Ishikawa (cell line): ENCODE measurements around the gene C10orf143.

Source experiments
- CEBPB ChIP-seq: IDR thresholded peaks from 2 replicates; pipeline ENCODE4 v1.6.1; 2012
- CREB1 ChIP-seq: IDR thresholded peaks from 2 replicates; pipeline ENCODE4 v1.6.1; 2012; ENCODE audit warnings: low read depth
- EGR1 ChIP-seq: IDR thresholded peaks from 2 replicates; pipeline ENCODE4 v1.6.1; 2012
- EP300 ChIP-seq: IDR thresholded peaks from 2 replicates; pipeline ENCODE4 v1.6.1; 2012; ENCODE audit warnings: borderline replicate concordance
- FOXM1 ChIP-seq: IDR thresholded peaks from 2 replicates; pipeline ENCODE4 v1.6.1; 2012; ENCODE audit warnings: low read depth, borderline replicate concordance
- NFIC ChIP-seq: IDR thresholded peaks from 2 replicates; pipeline ENCODE4 v1.6.1; 2012
- RAD21 ChIP-seq: IDR thresholded peaks from 2 replicates; pipeline ENCODE4 v1.6.1; 2012; ENCODE audit warnings: low read depth
- REST ChIP-seq: IDR thresholded peaks from 2 replicates; pipeline ENCODE4 v1.6.1; 2012; ENCODE audit warnings: low read depth, mild to moderate bottlenecking
- TAF1 ChIP-seq: IDR thresholded peaks from 2 replicates; pipeline ENCODE4 v1.6.1; 2012; ENCODE audit warnings: low read depth, mild to moderate bottlenecking
- TCF12 ChIP-seq: IDR thresholded peaks from 2 replicates; pipeline ENCODE4 v1.6.1; 2012; ENCODE audit warnings: low read depth
- TEAD4 ChIP-seq: IDR thresholded peaks from 2 replicates; pipeline ENCODE4 v1.6.1; 2012
- USF1 ChIP-seq: IDR thresholded peaks from 2 replicates; pipeline ENCODE4 v1.6.1; 2012
- YY1 ChIP-seq: IDR thresholded peaks from 2 replicates; pipeline ENCODE4 v1.6.1; 2012; ENCODE audit warnings: low read depth
- ZBTB7A ChIP-seq: IDR thresholded peaks from 2 replicates; pipeline ENCODE4 v1.6.1; 2012; ENCODE audit warnings: low read depth
- TF ChIP-seq, protein P1 (sequence below): IDR thresholded peaks from 2 replicates; pipeline ENCODE4 v1.6.1; 2012

The C10orf143 gene

GRCh38 chr10:130037169-130037661, 73.4 kb downstream of the C10orf143 start:
- TF ChIP-seq RAD21 (no peak), TCF12 (no peak), YY1 (no peak), REST (no peak), NFIC (no peak), CEBPB (no peak), EGR1 (no peak)

GRCh38 chr10:130036296-130037065, 74.1 kb downstream of the C10orf143 start:
- TF ChIP-seq RAD21 (no peak), REST (no peak), EP300 (no peak), TAF1 (no peak), YY1 (no peak)
- TF ChIP-seq, protein P1, sequence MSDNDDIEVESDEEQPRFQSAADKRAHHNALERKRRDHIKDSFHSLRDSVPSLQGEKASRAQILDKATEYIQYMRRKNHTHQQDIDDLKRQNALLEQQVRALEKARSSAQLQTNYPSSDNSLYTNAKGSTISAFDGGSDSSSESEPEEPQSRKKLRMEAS: no peak

- TF ChIP-seq EP300 (no peak), CEBPB (no peak), NFIC (no peak), TCF12 (no peak), YY1 (no peak), USF1 (no peak), EGR1 (no peak), ZBTB7A (no peak), CREB1 (no peak), TEAD4 (no peak), REST (no peak), TAF1 (no peak), FOXM1 (no peak), RAD21 (no peak)
- TF ChIP-seq, protein P1: no peak
Observed at GRCh38 chr10:130029209-130029608, 81.4 kb downstream of the C10orf143 start.

DNA sequence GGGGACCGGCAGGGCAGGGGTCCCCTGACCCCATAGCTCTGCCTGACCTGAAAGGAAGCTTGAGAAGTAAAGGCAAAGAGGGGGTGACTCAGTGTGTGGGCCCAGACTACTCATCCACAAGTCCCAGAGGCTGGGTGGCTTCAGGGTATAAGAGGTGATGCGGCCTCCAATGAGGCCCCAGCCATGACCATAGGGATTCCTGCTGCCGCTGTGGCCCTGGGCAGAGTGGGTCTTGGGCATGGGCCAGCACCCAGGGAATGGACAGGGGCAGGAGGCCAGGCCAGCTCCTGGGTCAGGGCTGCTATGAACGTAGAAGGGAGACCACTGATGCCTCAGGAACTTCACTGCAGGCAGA, 82.2 kb downstream of the C10orf143 start:
- no peak for TF ChIP-seq USF1
- no peak for TF ChIP-seq EGR1
- TF ChIP-seq, protein P1: no peak
- no peak for TF ChIP-seq CEBPB
- no peak for TF ChIP-seq YY1
- no peak for TF ChIP-seq RAD21
- TF ChIP-seq FOXM1: no peak
- TF ChIP-seq REST: no peak
- no peak for TF ChIP-seq TEAD4
- TF ChIP-seq ZBTB7A: no peak
- no peak for TF ChIP-seq CREB1
- TF ChIP-seq EP300: no peak
- TF ChIP-seq NFIC: no peak
- TF ChIP-seq TCF12: no peak
- TF ChIP-seq TAF1: no peak
